H1 (cell line): ENCODE results near the gene GFPT1. TPM values are rescaled to one million over a fixed set of nuclear protein-coding genes. Genes with fewer than 3 reads are reported as not detected.

Experiments
- CTCF ChIA-PET: fragments of 300-600 bp; sonication (Branson Sonifier 250); formaldehyde crosslinking; loops from one replicate; lab custom pipeline; 2021; ENCODE audit not compliant: partially characterized antibody; lab: Charles Lee
- POLR2A ChIA-PET: fragments of 300-600 bp; sonication (Branson Sonifier 250); formaldehyde crosslinking; loops from one replicate; lab custom pipeline; 2021; ENCODE audit warnings: inconsistent platforms; ENCODE audit not compliant: partially characterized antibody; lab: Charles Lee
- DNase-seq, 2 experiments: peaks; one replicate each; pipeline versions ENCODE4 v3.0.0 to v3.0.0-alpha.2; 2010 to 2022; ENCODE audit warnings: low spot score in 2 of 2, low read depth in 1 of 2, mixed read lengths in 1 of 2
- FAIRE-seq: peaks from 2 replicates; lab custom pipeline; 2011; peaks lifted over from hg19 to GRCh38; lab: Jason Lieb, UNC
- H2AFZ ChIP-seq: 2 replicates; pipeline ENCODE4 v1.8.1; 2012; ENCODE audit warnings: low read length, inconsistent platforms
- H2AK5ac ChIP-seq: 2 replicates; pipeline ENCODE4 v1.6.1; 2013; ENCODE audit warnings: low read depth, low read length
- H2BK120ac ChIP-seq: replicated peaks from 2 replicates; pipeline ENCODE3; 2013; ENCODE audit warnings: low read depth, low read length, inconsistent platforms
- H2BK12ac ChIP-seq: 2 replicates; pipeline ENCODE4 v1.6.1; 2013; ENCODE audit warnings: low read depth, low read length
- H2BK15ac ChIP-seq: 2 replicates; pipeline ENCODE4 v1.6.1; 2013; ENCODE audit warnings: low read length
- H2BK20ac ChIP-seq: 2 replicates; pipeline ENCODE4 v1.6.1; 2013; ENCODE audit warnings: low read length
- H2BK5ac ChIP-seq: 2 replicates; pipeline ENCODE4 v1.6.1; 2013; ENCODE audit warnings: low read depth, low read length
- H3K14ac ChIP-seq: 2 replicates; pipeline ENCODE4 v1.6.1; 2013; ENCODE audit warnings: inconsistent platforms; ENCODE audit not compliant: insufficient read length
- H3K18ac ChIP-seq: 2 replicates; pipeline ENCODE4 v1.6.1; 2013; ENCODE audit warnings: low read length; ENCODE audit errors: extremely low read depth
- H3K23ac ChIP-seq: 2 replicates; pipeline ENCODE4 v1.6.1; 2013; ENCODE audit warnings: inconsistent platforms; ENCODE audit not compliant: insufficient read length
- H3K23me2 ChIP-seq: 2 replicates; pipeline ENCODE4 v1.6.1; 2013; ENCODE audit warnings: low read depth, low read length
- H3K27ac ChIP-seq: 2 replicates; pipeline ENCODE4 v1.6.1; 2011; ENCODE audit warnings: low read depth, low read length, inconsistent platforms
- H3K27me3 ChIP-seq, 4 experiments: replicated peaks in 1 of 4; 1 replicate in 1 of 4; 2 replicates in 3 of 4; pipeline versions ENCODE4 v1.6.1 to v1.8.1; 2011 to 2013; ENCODE audit warnings: low read length in 3 of 4, mild to moderate bottlenecking in 3 of 4, inconsistent platforms in 2 of 4, mixed read lengths in 2 of 4, moderate library complexity in 1 of 4; ENCODE audit not compliant: control insufficient read depth in 3 of 4, insufficient read depth in 3 of 4; ENCODE audit errors: extremely low read depth in 1 of 4
- H3K36me3 ChIP-seq, 4 experiments: 2 replicates each; pipeline versions ENCODE4 v1.6.1 to v1.8.1; 2011 to 2013; ENCODE audit warnings: mild to moderate bottlenecking in 4 of 4, low read length in 3 of 4, moderate library complexity in 2 of 4, control low read depth in 1 of 4, inconsistent platforms in 1 of 4; ENCODE audit not compliant: insufficient read depth in 4 of 4, control insufficient read depth in 2 of 4
- H3K4ac ChIP-seq: replicated peaks from 2 replicates; pipeline ENCODE3; 2013; ENCODE audit warnings: low read length, low read depth, mixed read lengths, inconsistent platforms; ENCODE audit not compliant: insufficient read length
- H3K4me1 ChIP-seq, 4 experiments: replicated peaks in 1 of 4; 1 replicate in 1 of 4; 2 replicates in 3 of 4; pipeline versions ENCODE4 v1.6.1 to v1.8.1; 2011 to 2013; ENCODE audit warnings: low read length in 3 of 4, inconsistent platforms in 2 of 4, mixed read lengths in 1 of 4; ENCODE audit not compliant: insufficient read depth in 4 of 4, control insufficient read depth in 3 of 4
- H3K4me2 ChIP-seq, 2 experiments: 2 replicates each; pipeline versions ENCODE4 v1.6.1 to v1.8.1; 2011 to 2013; ENCODE audit warnings: low read depth in 2 of 2, low read length in 2 of 2, control low read depth in 1 of 2, inconsistent platforms in 1 of 2, mild to moderate bottlenecking in 1 of 2; ENCODE audit not compliant: insufficient read depth in 1 of 2
- H3K4me3 ChIP-seq, 4 experiments: fragments of 200-600, 300-600 bp in 1 of 4; sonication (generic), shearing (Covaris generic), sonication (Bioruptor Twin) in 1 of 4; 2 replicates each; pipeline versions ENCODE4 v1.5.1 to v1.8.1; 2011 to 2016; ENCODE audit warnings: low read length in 4 of 4, low read depth in 3 of 4, control low read depth in 2 of 4, inconsistent platforms in 2 of 4, mild to moderate bottlenecking in 2 of 4, mixed read lengths in 1 of 4, moderate library complexity in 1 of 4; ENCODE audit not compliant: insufficient read depth in 2 of 4; ENCODE audit errors: extremely low read depth in 1 of 4
- H3K56ac ChIP-seq: replicated peaks from 2 replicates; pipeline ENCODE3; 2013; ENCODE audit warnings: low read depth, mild to moderate bottlenecking, mixed read lengths, low read length, inconsistent platforms; ENCODE audit not compliant: insufficient read length
- H3K79me1 ChIP-seq: 2 replicates; pipeline ENCODE4 v1.6.1; 2013; ENCODE audit warnings: low read depth, low read length, control low read depth
- H3K79me2 ChIP-seq, 2 experiments: 2 replicates each; pipeline versions ENCODE4 v1.6.1 to v1.8.1; 2012 to 2013; ENCODE audit warnings: low read length in 2 of 2, mild to moderate bottlenecking in 2 of 2, inconsistent platforms in 1 of 2; ENCODE audit not compliant: insufficient read depth in 2 of 2, control insufficient read depth in 1 of 2
- H3K9ac ChIP-seq, 4 experiments: replicated peaks in 1 of 4; 1 replicate in 1 of 4; 2 replicates in 3 of 4; pipeline versions ENCODE4 v1.6.1 to v1.8.1; 2011 to 2013; ENCODE audit warnings: low read depth in 3 of 4, low read length in 3 of 4, control low read depth in 2 of 4, mild to moderate bottlenecking in 2 of 4, moderate library complexity in 2 of 4, inconsistent platforms in 1 of 4; ENCODE audit errors: extremely low read depth in 1 of 4
- H3K9me3 ChIP-seq, 2 experiments: 2 replicates each; pipeline versions ENCODE4 v1.6.1 to v1.8.1; 2012 to 2013; ENCODE audit warnings: mild to moderate bottlenecking in 2 of 2, moderate library complexity in 2 of 2, control low read depth in 1 of 2, inconsistent platforms in 1 of 2, low read depth in 1 of 2, low read length in 1 of 2, mixed read lengths in 1 of 2; ENCODE audit not compliant: insufficient read depth in 2 of 2
- H4K20me1 ChIP-seq, 2 experiments: replicated peaks in 1 of 2; 2 replicates each; pipeline versions ENCODE3 to v1.8.1; 2011 to 2013; ENCODE audit warnings: inconsistent platforms in 2 of 2, low read length in 2 of 2, mild to moderate bottlenecking in 1 of 2; ENCODE audit not compliant: insufficient read depth in 2 of 2, control insufficient read depth in 1 of 2
- H4K5ac ChIP-seq: 2 replicates; pipeline ENCODE4 v1.6.1; 2013; ENCODE audit warnings: low read length, low read depth, mixed read lengths, inconsistent platforms; ENCODE audit not compliant: insufficient read length
- H4K8ac ChIP-seq: 2 replicates; pipeline ENCODE4 v1.8.0; 2013; ENCODE audit warnings: mild to moderate bottlenecking, moderate library complexity, low read length, inconsistent platforms; ENCODE audit not compliant: insufficient read depth; ENCODE audit errors: extremely low read depth
- H4K91ac ChIP-seq: replicated peaks from 2 replicates; pipeline ENCODE3; 2013; ENCODE audit warnings: low read length, mixed read lengths, inconsistent platforms; ENCODE audit not compliant: insufficient read length
- BCL11A ChIP-seq, 2 experiments: IDR thresholded peaks; one replicate each; pipeline ENCODE4 v1.6.1; 2011; ENCODE audit warnings: low read depth in 2 of 2, low read length in 2 of 2, mild to moderate bottlenecking in 2 of 2
- KDM1A ChIP-seq: fragments of 200-600, 300-600 bp; sonication (generic); IDR thresholded peaks from 2 replicates; pipeline ENCODE4 v1.7.1; 2016; ENCODE audit warnings: mild to moderate bottlenecking, low read length, borderline replicate concordance
- KDM4A ChIP-seq: IDR thresholded peaks from one replicate; pipeline ENCODE4 v1.7.1; 2012; ENCODE audit warnings: low read depth, mild to moderate bottlenecking, moderate library complexity, low read length, inconsistent platforms; ENCODE audit not compliant: severe bottlenecking
- SP2 ChIP-seq: IDR thresholded peaks from 2 replicates; pipeline ENCODE4 v1.6.1; 2012; ENCODE audit warnings: mild to moderate bottlenecking, low read length, inconsistent platforms
- WGBS, 2 experiments: shearing (Covaris generic) in 1 of 2; methylation state at CpG; one replicate each; pipeline versions ENCODE4 v1.1.6 to v1.1.7; 2013 to 2015; ENCODE audit warnings: low lambda C conversion rate in 2 of 2, mixed read lengths in 2 of 2, inconsistent platforms in 1 of 2, low coverage in 1 of 2, missing lambda C conversion rate in 1 of 2; ENCODE audit not compliant: insufficient replicate concordance in 2 of 2, insufficient coverage in 1 of 2, insufficient read length in 1 of 2; ENCODE audit errors: extremely low coverage in 1 of 2, missing lambda C conversion rate in 1 of 2; 5-methylcytosine and 5-hydroxymethylcytosine counted together
- polyA plus RNA-seq, 7 experiments: library from polyadenylated mRNA; depleted of rRNA in 3 of 7; stranded (reverse) in 5 of 7; unstranded in 2 of 7; fragments of >200 nt in 5 of 7; fragments of 200-250 nt in 2 of 7; gene quantifications; 1 replicate in 5 of 7; 2 replicates in 1 of 7; 4 replicates in 1 of 7; pipeline versions ENCODE4 v1.2.1 to v1.2.3, GENCODE V29; 2011 to 2013; ENCODE audit warnings: missing spikeins in 2 of 7, mixed read lengths in 2 of 7
- total RNA-seq: library from RNA; stranded (reverse); fragmentation: NEBNext Ultra II Directional; extraction: Animal tissue kit (Norgen Biotek cat#: 25700); gene quantifications from 2 replicates; pipeline ENCODE4 v1.2.1, GENCODE V29; 2021

GFPT1 gene
- total and polyA plus RNA-seq, 2 of the 8 experiments (the other 6 are each of a cell fraction or from before 2014, with no cell fraction given), result 13.3 to 76.2 TPM

GRCh38 chr2:69381337-69381737 lies 5.7 kb downstream of the GFPT1 start:
- ChIA-PET POLR2A (interaction anchor here (0.6 to 0.7 kb wide), 2 partner anchors 97 to 124 kb away, joined by 3 read pairs; no protein-coding TSS in a partner anchor), CTCF (interaction anchor here (0.6 kb wide), 1 partner anchor 882 kb away, joined by 3 read pairs; no protein-coding TSS in a partner anchor)
- Histone ChIP-seq H3K36me3 (peaks cover 0 to 4% (median 0%) of the 10 kb centered on the region in 4 experiments; a peak in 1 of 8 replicates), H3K4me2 (no peak overlapping the region), H2BK12ac (no peak overlapping the region), H3K4me1 (no peaks in the 10 kb centered on the region; a peak in 1 of 7 replicates), H4K8ac (no peak overlapping the region), H2AFZ (no peak overlapping the region), H2BK20ac (no peak overlapping the region), H3K18ac (no peak overlapping the region), H2BK15ac (no peak overlapping the region), H3K79me1 (peaks cover 4% of the 10 kb centered on the region), H3K79me2 (peaks cover 0 to 84% of the 10 kb centered on the region in 2 experiments; a peak in 3 of 4 replicates), H3K27ac (no peak overlapping the region), H3K14ac (no peak overlapping the region), H2AK5ac (no peak overlapping the region), H3K23ac (no peak overlapping the region), H3K9me3 (no peaks in the 10 kb centered on the region), H3K27me3 (no peaks in the 10 kb centered on the region), H3K56ac (no peak overlapping the region), H2BK5ac (no peak overlapping the region), H3K4ac (no peak overlapping the region), H4K5ac (no peak overlapping the region), H3K4me3 (no peak overlapping the region), H3K9ac (no peak overlapping the region), H2BK120ac (no peak overlapping the region), H4K91ac (no peak overlapping the region), H4K20me1 (peaks cover 2 to 6% of the 10 kb centered on the region in 2 experiments), H3K23me2 (peaks cover 2% of the 10 kb centered on the region; the same call in 1 of the 2 replicates)
- no peak for DNase-seq
- FAIRE-seq, result no peak
- 92% methylated on average over 1 of the region's 1 CpG; no CpG with 5 or more reads in 1 of the 2 experiments for WGBS, 2 experiments
- TF ChIP-seq BCL11A (IDR thresholded peaks at IDR 0.05; ENCODE audit: low read depth in 2 of 2, low read length in 2 of 2) (no peak), KDM4A (no peak), SP2 (no peak), KDM1A (no peak)
